Lung (tissue), 12 donors: ENCODE data around the gene MEF2D. TPM values are rescaled to one million over a fixed set of nuclear protein-coding genes. Genes with fewer than 3 reads are reported as not detected.
A peak's percentile ranks its signal among the peaks of the same experiment; 100 is the strongest.

Source experiments
- ATAC-seq: fragments of 200-7000 bp; cut with Tn5 transposase; one replicate; pipeline ENCODE4 v1.9.1; 2020; ENCODE audit warnings: moderate number of reproducible peaks; ENCODE audit not compliant: insufficient read depth, low FRiP score
- DNase-seq, 3 donors: peaks; one replicate each; pipeline ENCODE4 v3.0.0-alpha.2; 2013 to 2017
- H3K27ac ChIP-seq, 2 donors: one replicate each; pipeline ENCODE4 v1.5.1; 2013; ENCODE audit warnings: mild to moderate bottlenecking in 2 of 2, moderate library complexity in 2 of 2, control low read depth in 1 of 2, inconsistent platforms in 1 of 2, low read depth in 1 of 2, low read length in 1 of 2
- H3K27me3 ChIP-seq, 3 donors: one replicate each; pipeline ENCODE4 v1.5.1; 2013; ENCODE audit warnings: low read length in 2 of 3; ENCODE audit not compliant: control insufficient read depth in 3 of 3, insufficient read depth in 3 of 3
- H3K36me3 ChIP-seq, 4 donors: one replicate each; pipeline ENCODE4 v1.5.1; 2013; ENCODE audit warnings: low read length in 4 of 4, mild to moderate bottlenecking in 1 of 4, moderate library complexity in 1 of 4; ENCODE audit not compliant: control insufficient read depth in 4 of 4, insufficient read depth in 4 of 4
- H3K4me1 ChIP-seq, 5 donors: one replicate each; pipeline ENCODE4 v1.5.1; 2013; ENCODE audit warnings: low read length in 5 of 5, mild to moderate bottlenecking in 2 of 5, moderate library complexity in 1 of 5; ENCODE audit not compliant: control insufficient read depth in 5 of 5, insufficient read depth in 5 of 5
- H3K4me3 ChIP-seq: one replicate; pipeline ENCODE4 v1.5.1; 2013; ENCODE audit warnings: mild to moderate bottlenecking, control low read depth, moderate library complexity
- H3K9ac ChIP-seq, 2 donors: one replicate each; pipeline ENCODE4 v1.5.1; 2013; ENCODE audit warnings: low read length in 2 of 2, control low read depth in 1 of 2; ENCODE audit not compliant: insufficient read depth in 1 of 2
- H3K9me3 ChIP-seq, 4 donors: one replicate each; pipeline ENCODE4 v1.5.1; 2013; ENCODE audit warnings: low read length in 3 of 4, mild to moderate bottlenecking in 1 of 4, moderate library complexity in 1 of 4; ENCODE audit not compliant: control insufficient read depth in 4 of 4, insufficient read depth in 3 of 4
- WGBS, 2 donors: extraction: QIAGEN DNeasy Blood & Tissue Kit; methylation state at CpG; one replicate each; pipeline ENCODE4 v1.1.7; 2013; 5-methylcytosine and 5-hydroxymethylcytosine counted together
- polyA plus RNA-seq, 2 donors: library from polyadenylated mRNA; stranded (reverse); fragments of 200-250 nt; gene quantifications; one replicate each; pipeline ENCODE4 v1.2.1, GENCODE V29; 2013
- total RNA-seq, 2 donors: library from RNA; depleted of rRNA in 1 of 2; stranded (reverse); fragments of >200 nt in 1 of 2; gene quantifications; one replicate each; pipeline ENCODE4 v1.2.1, GENCODE V29; 2014 to 2021
- TF ChIP-seq, protein P1 (sequence below): IDR thresholded peaks from 2 replicates; pipeline ENCODE4 v1.5.1; 2012; ENCODE audit warnings: mild to moderate bottlenecking; ENCODE audit errors: control extremely low read depth, extremely low read depth
- donor health status: control.
- donor health status: control.
- donor health status: Bipolar disorder and iron deficiency.
- donor health status: healthy.
- donor health status: DM: yes; HTN: yes; CAD: no.

Gene MEF2D
- total and polyA plus RNA-seq, 4 donors = 23.0 to 52.5 (median 23.1) TPM

DNA sequence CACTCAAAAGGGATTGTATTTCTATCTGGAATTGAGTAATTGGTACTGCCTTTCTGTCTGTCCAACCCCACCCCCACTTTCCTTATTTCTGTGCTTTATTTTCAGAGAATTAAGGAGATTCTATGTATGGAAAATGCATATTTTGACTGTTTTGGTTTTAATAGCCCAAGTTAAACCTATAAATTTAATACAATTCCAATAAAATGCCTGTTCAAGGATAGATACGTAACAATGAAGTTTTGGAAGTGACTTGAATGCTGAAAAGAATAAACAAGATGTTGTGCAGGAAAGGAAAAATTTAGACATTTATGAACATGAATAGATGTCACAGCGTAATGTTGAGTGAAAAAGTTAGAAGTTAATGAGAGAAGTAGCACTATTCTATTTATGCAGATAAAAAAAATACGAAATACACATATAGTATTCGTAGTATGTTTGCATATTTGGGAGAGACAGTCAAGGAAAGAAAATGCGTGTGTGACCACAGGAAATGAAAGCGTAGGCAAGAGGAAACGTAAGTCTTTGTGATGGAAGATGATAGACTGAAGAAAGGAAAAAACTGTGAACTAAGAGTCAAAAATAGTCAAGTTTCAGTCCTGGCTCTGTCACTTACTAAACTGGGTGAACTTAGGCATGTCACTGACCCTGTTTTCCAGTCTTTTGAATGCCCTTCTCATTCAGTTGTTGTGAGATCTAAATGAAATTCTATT lies 62.1 kb downstream of the MEF2D start:
- Histone ChIP-seq H3K4me3 (no peak overlapping the region), H3K9me3 (peaks cover 0 to 4% (median 0%) of the 10 kb centered on the region in 4 donors), H3K9ac (no peak overlapping the region), H3K27me3 (peaks cover 7 to 95% (median 94%) of the 10 kb centered on the region in 3 donors), H3K36me3 (no peaks in the 10 kb centered on the region), H3K4me1 (peaks cover 0 to 18% (median 5%) of the 10 kb centered on the region in 5 donors), H3K27ac (no peak overlapping the region)
- ATAC-seq = no peak
- WGBS, 2 donors = 18 to 22% methylated on average over 7 of the region's 7 CpGs
- no peak for DNase-seq
- TF ChIP-seq, protein P1, sequence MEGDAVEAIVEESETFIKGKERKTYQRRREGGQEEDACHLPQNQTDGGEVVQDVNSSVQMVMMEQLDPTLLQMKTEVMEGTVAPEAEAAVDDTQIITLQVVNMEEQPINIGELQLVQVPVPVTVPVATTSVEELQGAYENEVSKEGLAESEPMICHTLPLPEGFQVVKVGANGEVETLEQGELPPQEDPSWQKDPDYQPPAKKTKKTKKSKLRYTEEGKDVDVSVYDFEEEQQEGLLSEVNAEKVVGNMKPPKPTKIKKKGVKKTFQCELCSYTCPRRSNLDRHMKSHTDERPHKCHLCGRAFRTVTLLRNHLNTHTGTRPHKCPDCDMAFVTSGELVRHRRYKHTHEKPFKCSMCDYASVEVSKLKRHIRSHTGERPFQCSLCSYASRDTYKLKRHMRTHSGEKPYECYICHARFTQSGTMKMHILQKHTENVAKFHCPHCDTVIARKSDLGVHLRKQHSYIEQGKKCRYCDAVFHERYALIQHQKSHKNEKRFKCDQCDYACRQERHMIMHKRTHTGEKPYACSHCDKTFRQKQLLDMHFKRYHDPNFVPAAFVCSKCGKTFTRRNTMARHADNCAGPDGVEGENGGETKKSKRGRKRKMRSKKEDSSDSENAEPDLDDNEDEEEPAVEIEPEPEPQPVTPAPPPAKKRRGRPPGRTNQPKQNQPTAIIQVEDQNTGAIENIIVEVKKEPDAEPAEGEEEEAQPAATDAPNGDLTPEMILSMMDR = no peak

DNA sequence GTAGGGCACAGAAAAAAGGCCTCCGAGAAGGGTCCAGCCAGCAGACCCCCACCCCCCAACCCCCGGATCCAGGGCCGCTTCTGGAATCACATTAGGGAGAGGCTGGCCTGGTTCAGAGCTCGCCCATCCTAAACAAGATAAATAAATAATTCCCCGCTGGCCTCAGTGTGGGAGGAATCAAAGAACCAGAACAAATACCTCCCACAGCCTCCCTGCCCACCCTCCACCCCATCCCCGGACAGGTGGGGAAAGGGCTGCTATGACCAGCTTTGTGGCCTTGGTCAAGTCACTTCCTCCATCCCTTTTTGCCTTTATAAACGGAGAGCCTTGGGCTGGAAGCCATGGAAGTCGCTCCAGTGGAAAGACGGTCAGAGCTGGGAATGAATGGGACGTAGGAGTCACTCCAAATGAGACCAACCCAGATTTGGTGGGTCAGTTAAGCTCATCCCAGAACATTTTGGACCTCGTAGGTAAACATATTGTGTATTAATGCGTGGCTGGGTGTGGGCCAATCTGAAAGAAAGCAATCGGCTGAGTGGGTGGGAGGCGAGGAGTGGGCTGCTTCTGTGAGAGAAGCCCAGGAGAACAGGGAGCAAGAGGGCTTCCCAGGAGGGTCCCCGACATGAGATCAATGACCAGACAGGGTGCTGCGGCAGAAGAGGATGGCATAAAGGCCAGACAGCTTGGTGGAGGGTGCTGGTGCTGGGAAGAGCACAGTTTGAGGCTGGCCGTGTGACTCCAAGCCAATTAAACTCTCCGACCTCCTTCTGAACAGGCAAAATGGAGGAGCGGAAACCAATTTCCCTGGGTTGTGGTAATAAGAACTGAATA lies 63.3 kb downstream of the MEF2D start:
- no peaks in the 10 kb centered on the region for H3K36me3 ChIP-seq
- TF ChIP-seq, protein P1 = no peak
- ATAC-seq (no peak), DNase-seq (no peak)
- H3K4me1 ChIP-seq = peaks cover 0 to 18% (median 5%) of the 10 kb centered on the region in 5 donors
- WGBS, 2 donors = 15 to 19% methylated on average over 19 of the region's 19 CpGs
- H3K9ac ChIP-seq = no peak overlapping the region
- no peak overlapping the region for H3K27ac ChIP-seq
- H3K9me3 ChIP-seq = peaks cover 0 to 6% (median 0%) of the 10 kb centered on the region in 4 donors
- peaks cover 4 to 97% (median 96%) of the 10 kb centered on the region in 3 donors for H3K27me3 ChIP-seq
- no peak overlapping the region for H3K4me3 ChIP-seq

DNA sequence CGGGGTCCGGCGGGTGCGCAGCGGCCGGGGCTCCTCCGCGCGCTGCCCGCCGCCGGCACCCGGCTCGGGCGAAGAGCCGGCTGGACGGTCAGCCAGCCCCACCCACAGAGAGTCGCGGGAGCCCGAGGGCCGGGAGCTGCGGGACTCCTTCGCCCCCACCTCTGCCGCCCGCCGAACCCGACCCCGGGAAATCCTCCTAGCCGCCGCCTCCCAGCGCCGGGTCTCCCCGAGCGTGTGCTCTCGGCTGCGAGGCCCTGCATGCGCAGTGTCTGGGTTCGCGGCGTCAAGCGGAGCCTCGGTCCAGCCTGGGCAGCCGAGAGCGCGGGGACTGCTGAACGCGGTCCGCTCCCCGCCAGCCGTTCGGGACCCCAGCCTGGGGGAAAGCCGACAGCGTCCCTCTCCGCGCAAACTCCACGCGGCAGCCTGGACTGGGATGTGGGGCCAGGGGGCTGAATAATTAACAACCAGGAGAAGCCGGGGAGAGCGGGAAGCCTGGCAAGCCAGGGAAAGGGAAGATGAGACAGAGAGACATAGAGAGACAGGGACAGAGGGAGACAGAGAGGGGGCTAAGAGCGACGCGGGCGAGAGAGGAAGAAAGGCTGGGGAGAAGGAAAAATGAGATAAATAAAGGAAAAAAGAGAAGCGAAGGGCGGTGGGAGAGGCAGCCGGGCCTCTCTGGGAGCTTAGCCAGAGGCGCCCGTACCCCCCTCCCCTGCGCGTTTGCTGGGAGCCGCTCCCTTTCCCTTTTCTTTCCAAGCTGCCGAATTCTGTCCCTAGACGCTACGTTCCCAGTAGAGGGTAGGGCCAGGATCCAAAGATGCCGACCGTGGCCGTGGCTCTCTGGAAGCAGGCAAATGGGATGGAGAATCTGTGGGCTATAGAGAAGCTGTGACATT lies 64.2 kb downstream of the MEF2D start:
- no peaks in the 10 kb centered on the region for H3K36me3 ChIP-seq
- peak; percentile 50 to 54 (median 51) for DNase-seq
- no peak for ATAC-seq
- H3K4me3 ChIP-seq = no peak overlapping the region
- TF ChIP-seq, protein P1 = no peak
- peaks cover 0 to 18% (median 5%) of the 10 kb centered on the region in 5 donors for H3K4me1 ChIP-seq
- no peak overlapping the region for H3K27ac ChIP-seq
- H3K27me3 ChIP-seq = peaks cover 4 to 97% (median 96%) of the 10 kb centered on the region in 3 donors
- H3K9ac ChIP-seq = no peak overlapping the region
- peaks cover 0 to 6% (median 0%) of the 10 kb centered on the region in 4 donors for H3K9me3 ChIP-seq
- 3 to 4% methylated on average over 73 to 77 of the region's 77 CpGs for WGBS, 2 donors
